ENCODE measurements around the gene PLVAP. TPM values are rescaled to one million over a fixed set of nuclear protein-coding genes. Genes with fewer than 3 reads are reported as not detected.

The PLVAP gene
- total RNA-seq, 1 donor from 2014 or later: 0.84 TPM

GRCh38 chr19:17359905-17360800 lies 17.0 kb downstream of the PLVAP start:
- DNase-seq (no peak), ATAC-seq (ENCODE audit: low read depth) (no peak)
- Mint-ChIP-seq H3K36me3 (ENCODE audit: low read depth) (no peaks in the 10 kb centered on the region), H3K4me1 (no peaks in the 10 kb centered on the region), H3K27ac (no peak overlapping the region), H3K9me3 (no peaks in the 10 kb centered on the region), H3K27me3 (peaks cover 19% of the 10 kb centered on the region), H3K4me3 (no peak overlapping the region)
- TF ChIP-seq CTCF (IDR thresholded peaks at IDR 0.05): no peak
- ChIA-PET CTCF (no interaction called here), POLR2A (interaction anchor here (0.6 kb wide), 1 partner anchor 43 kb away, joined by 3 read pairs; no protein-coding TSS in a partner anchor)
- intact Hi-C loops (cut with micrococcal nuclease): no loop called here

- TF ChIP-seq CTCF (IDR thresholded peaks at IDR 0.05): no peak
- Mint-ChIP-seq H3K4me1 (no peaks in the 10 kb centered on the region), H3K9me3 (no peaks in the 10 kb centered on the region), H3K36me3 (ENCODE audit: low read depth) (no peaks in the 10 kb centered on the region), H3K27me3 (peaks cover 18% of the 10 kb centered on the region), H3K27ac (no peak overlapping the region), H3K4me3 (no peak overlapping the region)
- ChIA-PET CTCF (no interaction called here), POLR2A (no interaction called here)
- intact Hi-C loops (cut with micrococcal nuclease): no loop called here
- no peak for ATAC-seq (ENCODE audit: low read depth)
- DNase-seq: no peak
Measured at GRCh38 chr19:17358395-17358794, 18.7 kb downstream of the PLVAP start.

GRCh38 chr19:17357724-17358123 lies 19.4 kb downstream of the PLVAP start:
- H3K36me3 Mint-ChIP-seq (ENCODE audit: low read depth): no peaks in the 10 kb centered on the region

GRCh38 chr19:17357078-17357666 lies 20.0 kb downstream of the PLVAP start:
- Mint-ChIP-seq H3K27me3 (peaks cover 18% of the 10 kb centered on the region), H3K4me1 (no peaks in the 10 kb centered on the region), H3K36me3 (ENCODE audit: low read depth) (no peaks in the 10 kb centered on the region), H3K9me3 (no peaks in the 10 kb centered on the region), H3K27ac (no peak overlapping the region), H3K4me3 (no peak overlapping the region)
- TF ChIP-seq CTCF (IDR thresholded peaks at IDR 0.05): no peak
- ChIA-PET CTCF (no interaction called here), POLR2A (no interaction called here)
- DNase-seq (no peak), ATAC-seq (ENCODE audit: low read depth) (no peak)
- intact Hi-C loops (cut with micrococcal nuclease): no loop called here

More at GRCh38 chr19:17357724-17358123, 19.4 kb downstream of the PLVAP start:
- H3K4me1 Mint-ChIP-seq: no peaks in the 10 kb centered on the region
- CTCF ChIA-PET: no interaction called here
- DNase-seq (no peak), ATAC-seq (ENCODE audit: low read depth) (no peak)
- H3K9me3 Mint-ChIP-seq: no peaks in the 10 kb centered on the region
- POLR2A ChIA-PET: no interaction called here
- no peak for TF ChIP-seq CTCF (IDR thresholded peaks at IDR 0.05)
- no peak overlapping the region for H3K27ac Mint-ChIP-seq
- intact Hi-C loops (cut with micrococcal nuclease): no loop called here
- peaks cover 22% of the 10 kb centered on the region for H3K27me3 Mint-ChIP-seq
- no peak overlapping the region for H3K4me3 Mint-ChIP-seq

GRCh38 chr19:17353386-17353785 lies 23.8 kb downstream of the PLVAP start:
- intact Hi-C loops (cut with micrococcal nuclease): no loop called here
- POLR2A ChIA-PET: no interaction called here
- Mint-ChIP-seq H3K4me3 (no peak overlapping the region), H3K36me3 (ENCODE audit: low read depth) (no peaks in the 10 kb centered on the region), H3K9me3 (no peaks in the 10 kb centered on the region), H3K27me3 (peaks cover 24% of the 10 kb centered on the region), H3K4me1 (no peaks in the 10 kb centered on the region), H3K27ac (no peak overlapping the region)
- DNase-seq: no peak
- CTCF ChIA-PET: interaction anchor here (1.6 kb wide), 1 partner anchor 33 kb away, joined by 5 read pairs; no protein-coding TSS in a partner anchor
- no peak for TF ChIP-seq CTCF (IDR thresholded peaks at IDR 0.05)
- ATAC-seq (ENCODE audit: low read depth): no peak
